ENCODE measurements around the gene LRRC45.

Gene LRRC45

GRCh38 chr17:82053556-82054263 lies 30.6 kb downstream of the LRRC45 start:
- DNase-seq: no peak

DNA sequence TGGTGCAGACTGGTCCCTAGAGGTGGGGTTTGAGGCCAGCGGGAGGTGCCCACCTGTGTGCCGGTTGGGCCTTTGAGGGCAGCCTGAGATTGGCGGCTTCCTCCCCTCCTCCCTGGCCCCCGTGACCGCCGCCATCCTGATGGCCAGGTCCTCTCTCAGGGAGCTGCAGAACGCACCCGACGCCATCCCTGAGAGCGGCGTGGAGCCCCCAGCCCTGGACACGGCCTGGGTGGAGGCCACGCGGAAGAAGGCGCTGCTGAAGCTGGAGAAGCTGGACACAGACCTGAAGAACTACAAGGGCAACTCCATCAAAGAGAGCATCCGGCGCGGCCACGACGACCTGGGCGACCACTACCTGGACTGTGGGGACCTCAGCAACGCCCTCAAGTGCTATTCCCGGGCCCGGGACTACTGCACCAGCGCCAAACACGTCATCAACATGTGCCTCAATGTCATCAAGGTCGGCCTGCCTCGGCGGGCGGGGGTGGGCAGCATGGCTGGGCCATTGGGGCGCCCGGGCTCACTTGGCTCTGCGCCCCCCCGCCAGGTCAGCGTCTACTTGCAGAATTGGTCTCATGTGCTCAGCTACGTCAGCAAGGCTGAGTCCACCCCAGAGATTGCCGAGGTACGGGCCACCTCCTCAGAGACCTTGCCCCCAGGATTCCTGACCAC lies 31.4 kb downstream of the LRRC45 start:
- no peak for DNase-seq

GRCh38 chr17:82055023-82055964 lies 32.2 kb downstream of the LRRC45 start:
- no peak for DNase-seq

DNA sequence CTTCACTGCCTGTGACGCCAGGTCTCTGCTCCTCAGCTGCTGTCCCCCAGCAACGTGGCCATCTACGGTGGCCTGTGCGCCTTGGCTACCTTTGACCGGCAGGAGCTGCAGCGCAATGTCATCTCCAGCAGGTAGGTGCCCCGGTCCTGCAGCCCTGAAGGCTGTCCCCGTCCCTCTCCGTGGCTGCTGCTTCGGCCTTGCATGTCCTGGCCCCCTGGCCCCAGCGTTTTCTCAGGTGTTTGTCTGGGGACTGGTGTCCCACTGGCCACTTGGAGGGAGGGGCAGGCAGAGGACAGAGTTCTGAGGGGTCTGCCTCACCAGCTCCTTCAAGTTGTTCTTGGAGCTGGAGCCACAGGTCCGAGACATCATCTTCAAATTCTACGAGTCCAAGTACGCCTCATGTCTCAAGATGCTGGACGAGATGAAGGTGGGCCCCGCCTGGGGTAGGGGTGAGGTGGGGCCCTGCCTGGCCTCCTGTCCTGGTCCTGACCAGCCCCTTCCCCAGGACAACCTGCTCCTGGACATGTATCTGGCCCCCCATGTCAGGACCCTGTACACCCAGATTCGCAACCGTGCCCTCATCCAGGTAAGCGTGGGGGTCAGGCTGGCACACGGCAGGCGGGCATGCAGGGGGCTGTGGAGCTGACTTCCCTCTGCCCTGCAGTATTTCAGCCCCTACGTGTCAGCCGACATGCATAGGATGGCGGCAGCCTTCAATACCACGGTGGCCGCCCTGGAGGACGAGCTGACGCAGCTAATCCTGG lies 33.0 kb downstream of the LRRC45 start:
- DNase-seq: no peak

DNA sequence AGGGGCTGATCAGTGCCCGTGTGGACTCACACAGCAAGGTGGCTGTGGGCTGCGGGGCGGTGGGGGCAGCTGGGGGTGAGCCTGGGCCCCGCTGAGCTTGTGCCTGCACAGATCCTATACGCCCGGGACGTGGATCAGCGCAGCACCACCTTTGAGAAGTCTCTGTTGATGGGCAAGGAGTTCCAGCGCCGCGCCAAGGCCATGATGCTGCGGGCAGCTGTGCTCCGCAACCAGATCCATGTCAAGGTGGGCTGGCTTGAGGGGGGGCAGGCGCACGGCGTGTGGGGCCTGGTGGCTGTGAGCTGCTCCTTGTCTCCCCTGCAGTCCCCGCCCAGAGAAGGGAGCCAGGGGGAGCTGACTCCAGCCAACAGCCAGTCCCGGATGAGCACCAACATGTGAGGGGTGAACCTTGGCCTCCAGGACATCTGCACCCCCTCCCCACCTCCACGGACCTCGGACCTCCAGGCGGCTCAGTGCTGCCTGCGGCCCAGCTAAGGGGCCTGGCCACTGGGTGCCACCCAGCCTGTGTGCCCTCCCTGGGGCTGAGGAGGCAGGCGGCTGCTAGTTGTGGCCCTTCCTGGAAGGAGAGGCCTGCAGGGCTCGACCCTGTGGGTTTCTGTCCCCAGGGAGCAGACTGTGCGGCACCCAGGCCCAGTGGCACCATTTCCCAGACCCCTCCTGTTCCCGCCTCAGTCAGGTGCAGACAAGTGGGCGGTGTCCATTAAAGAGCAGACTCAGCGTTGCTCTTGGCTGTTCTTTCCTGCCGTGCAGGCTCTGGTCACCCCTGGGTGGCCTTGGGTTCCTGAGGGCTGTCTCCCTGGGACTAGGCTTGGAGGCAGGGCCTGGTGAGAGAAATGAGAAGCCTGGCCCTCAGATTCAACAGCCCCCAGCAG lies 33.9 kb downstream of the LRRC45 start:
- DNase-seq: no peak

DNA sequence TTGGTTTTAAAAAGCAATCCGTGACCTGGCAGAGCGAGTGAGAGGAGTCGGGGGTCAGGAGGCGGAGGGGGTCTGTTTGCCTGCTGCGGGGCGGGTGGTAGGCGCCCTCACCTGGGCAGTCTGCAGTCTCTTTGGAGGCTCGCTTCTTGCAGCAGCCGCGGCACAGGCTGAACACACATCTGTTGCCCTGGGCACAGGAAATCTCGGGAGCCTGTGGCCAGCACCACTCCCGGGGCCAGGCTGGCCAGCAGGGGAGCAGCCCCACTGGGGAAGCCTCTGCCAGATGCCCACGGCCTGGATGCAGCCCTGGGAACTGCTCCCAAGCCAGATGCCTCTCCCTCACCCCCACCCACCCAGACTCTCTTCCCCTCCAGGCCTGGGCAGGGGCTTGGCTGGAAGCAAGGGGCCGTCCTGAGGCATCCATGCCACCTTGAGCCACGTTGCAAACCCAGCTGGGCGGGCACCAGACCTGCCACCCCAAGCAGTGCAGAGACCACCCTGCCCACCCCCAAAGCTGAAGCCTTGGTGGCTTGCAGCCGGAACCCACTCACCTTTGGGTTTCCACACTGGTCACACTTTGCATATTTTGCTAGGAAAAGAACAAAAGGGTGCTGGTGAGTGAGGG lies 35.2 kb downstream of the LRRC45 start:
- no peak for DNase-seq

- no peak for DNase-seq
Measured at GRCh38 chr17:82058855-82059249, 35.7 kb downstream of the LRRC45 start.

DNA sequence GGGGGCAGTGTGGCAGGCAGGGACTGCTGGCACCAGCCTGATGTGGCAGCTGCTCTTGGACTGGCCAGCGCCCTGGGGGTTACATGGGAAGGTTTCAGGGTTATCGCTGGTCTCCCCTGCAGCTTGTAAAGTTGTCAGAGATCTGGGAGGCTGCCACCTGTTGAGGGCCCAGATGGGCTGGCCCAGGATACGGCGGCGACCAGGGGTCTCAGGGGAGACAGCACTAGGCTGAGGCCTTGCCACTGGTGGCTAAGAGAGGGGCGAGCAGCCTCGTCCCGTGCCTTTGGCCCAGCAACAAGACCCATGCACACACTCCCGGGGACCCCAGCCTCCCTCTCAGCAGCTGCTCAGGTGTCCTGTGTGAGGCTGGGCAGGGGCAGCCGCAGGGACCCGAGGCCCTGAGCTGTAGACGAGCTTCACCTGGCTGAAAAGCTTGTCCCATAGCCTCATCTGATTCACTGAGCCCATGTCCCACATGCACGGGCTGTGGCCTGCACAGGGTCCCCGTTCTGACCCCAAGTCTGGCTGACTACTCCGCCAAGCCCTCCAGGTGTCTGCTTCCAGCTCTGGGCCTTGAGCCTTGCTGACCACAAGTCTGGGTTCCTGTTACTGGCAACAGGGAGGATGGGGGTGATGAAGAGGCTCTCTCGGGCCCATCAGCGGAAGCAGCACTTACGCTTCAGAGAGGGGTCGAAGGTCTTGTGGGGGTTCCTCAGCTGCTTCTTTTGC lies 36.3 kb downstream of the LRRC45 start:
- DNase-seq: no peak

DNA sequence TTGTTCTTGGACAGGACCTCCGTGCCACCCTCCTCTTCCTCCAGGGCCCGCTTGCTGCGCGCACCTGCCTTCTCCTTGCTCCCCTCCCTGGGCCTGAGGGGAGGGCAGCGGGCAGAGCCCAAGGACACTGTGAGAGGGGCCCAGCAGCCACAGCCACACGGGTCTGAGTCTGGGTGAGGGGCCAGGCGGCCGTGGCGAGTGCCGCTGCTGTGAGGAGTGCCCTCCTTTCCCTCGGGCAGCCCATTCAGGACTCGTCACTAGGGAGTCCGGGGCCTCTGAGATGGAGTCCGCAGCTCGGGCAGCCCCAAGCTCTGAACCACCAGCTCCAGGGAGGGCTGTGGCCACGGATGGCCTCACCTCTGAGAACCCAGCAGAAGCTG lies 36.9 kb downstream of the LRRC45 start:
- DNase-seq: no peak

GRCh38 chr17:82060614-82061013 lies 37.5 kb downstream of the LRRC45 start:
- no peak for DNase-seq

- DNase-seq: no peak
Measured at GRCh38 chr17:82061047-82061925, 38.2 kb downstream of the LRRC45 start.

- DNase-seq: no peak
Measured at GRCh38 chr17:82062076-82062983, 39.2 kb downstream of the LRRC45 start.

DNA sequence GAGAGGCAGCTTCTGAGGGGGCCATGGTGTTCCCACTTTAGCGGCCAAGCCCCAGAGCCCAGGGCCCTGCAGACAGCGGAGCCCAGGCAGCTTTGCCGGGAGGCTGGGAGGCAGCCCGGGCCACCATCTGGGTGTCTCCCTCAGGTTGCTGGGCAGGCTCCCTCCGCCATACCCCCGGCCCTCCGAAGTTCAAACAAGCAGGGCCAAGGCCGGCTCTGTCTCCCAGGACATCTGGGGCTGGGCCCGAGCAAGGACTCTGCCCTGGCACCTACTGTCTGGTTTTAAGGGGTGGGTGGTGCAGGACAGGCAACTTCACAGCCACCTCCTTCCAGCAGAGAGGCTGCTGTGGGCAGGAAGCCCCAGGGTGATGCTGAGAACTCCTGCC lies 39.9 kb downstream of the LRRC45 start:
- no peak for DNase-seq

DNA sequence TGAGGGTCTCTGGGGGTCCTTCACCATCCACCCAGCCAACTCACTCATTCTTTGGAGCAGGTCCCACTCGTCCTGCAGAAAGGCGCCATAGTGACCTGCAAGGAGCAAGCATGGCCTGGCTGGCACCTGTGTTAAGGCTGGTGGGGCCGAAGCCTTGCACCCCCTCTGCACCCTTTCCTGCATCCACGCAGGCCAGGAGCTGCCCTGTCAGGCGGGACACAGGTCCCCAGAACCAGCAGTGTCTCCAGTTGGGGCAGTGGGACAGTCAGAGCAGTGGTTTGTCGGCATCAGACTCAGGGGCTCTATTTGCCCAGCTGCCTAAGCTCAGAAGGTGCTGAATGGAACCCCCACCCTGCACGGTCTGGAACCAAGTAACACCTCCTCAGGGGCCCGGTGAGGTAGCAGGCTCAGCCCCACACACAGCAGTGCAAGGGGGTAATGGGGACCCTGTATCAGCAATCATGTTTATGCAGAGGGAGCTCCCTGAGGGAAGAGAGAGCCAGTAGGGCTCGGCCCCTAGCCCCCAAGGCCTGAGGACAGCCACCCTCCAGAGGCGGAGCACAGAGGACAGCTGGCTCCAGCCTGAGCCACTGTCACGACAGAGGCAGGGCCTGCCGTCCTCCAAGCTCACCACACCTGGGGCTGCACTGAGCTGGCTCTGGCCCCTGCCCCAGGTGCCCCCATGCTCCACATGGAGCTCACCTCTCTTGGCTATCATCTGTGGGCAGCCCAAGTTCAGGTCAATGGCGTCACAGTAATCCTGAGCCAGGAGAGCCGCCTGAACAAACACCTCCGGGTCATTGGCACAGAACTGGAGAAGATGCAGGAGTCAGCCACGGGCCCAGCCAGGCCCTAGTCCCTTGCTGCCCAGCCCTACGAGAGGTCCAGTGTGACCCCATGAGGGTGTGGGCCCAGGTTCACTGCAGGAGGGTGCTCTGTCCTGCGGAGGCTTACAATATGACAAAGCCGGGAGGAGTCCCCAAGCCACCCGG lies 40.6 kb downstream of the LRRC45 start:
- DNase-seq: no peak

- DNase-seq: no peak
Measured at GRCh38 chr17:82064433-82065192, 41.5 kb downstream of the LRRC45 start.

DNA sequence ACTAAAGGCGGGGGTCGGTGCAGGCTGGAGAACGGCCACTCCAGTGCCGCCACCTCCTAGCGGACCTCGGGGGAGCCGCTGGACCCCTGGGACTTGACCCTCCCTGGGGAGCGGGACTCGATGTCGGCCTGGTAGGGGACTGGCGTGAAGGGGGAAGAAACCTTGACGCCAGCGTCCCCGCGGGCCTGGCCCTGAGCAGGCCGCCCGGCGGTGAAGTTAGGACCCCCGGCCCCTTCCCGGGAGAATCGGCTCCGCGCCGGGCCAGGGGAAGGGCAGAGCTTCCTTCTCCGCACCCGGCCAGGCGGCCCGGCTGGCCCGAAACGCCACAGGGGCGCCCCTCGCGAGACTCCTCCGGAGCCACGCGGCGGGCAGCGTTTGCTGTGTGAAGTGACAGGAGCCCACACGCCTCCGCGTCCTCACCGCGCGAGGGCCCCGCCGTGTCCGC lies 42.1 kb downstream of the LRRC45 start:
- peak; percentile 45 to 48 for DNase-seq
